Gastroesophageal sphincter (tissue), 4 donors: ENCODE measurements around the gene MPC1. TPM values are rescaled to one million over a fixed set of nuclear protein-coding genes. Genes with fewer than 3 reads are reported as not detected.

ENCODE experiments used
- ATAC-seq: fragments of 150-250 bp; one replicate; pipeline ENCODE4 v1.9.1; 2016; ENCODE audit warnings: mild to moderate bottlenecking, moderate library complexity
- H3K27ac ChIP-seq, 4 donors: fragments of 200-600 bp; sonication (generic) in 3 of 4; 1 replicate in 3 of 4; 2 replicates in 1 of 4; pipeline ENCODE4 v1.5.1; 2016 to 2019
- H3K27me3 ChIP-seq: fragments of 200-600 bp; sonication (generic); one replicate; pipeline ENCODE4 v1.5.1; 2019
- H3K36me3 ChIP-seq, 2 donors: fragments of 200-600 bp; sonication (generic); one replicate each; pipeline ENCODE4 v1.5.1; 2019; ENCODE audit warnings: control low read depth in 1 of 2
- H3K4me1 ChIP-seq, 3 donors: fragments of 200-600 bp; sonication (generic); 1 replicate in 2 of 3; 2 replicates in 1 of 3; pipeline ENCODE4 v1.5.1; 2016 to 2019; ENCODE audit warnings: control low read depth in 2 of 3
- H3K4me3 ChIP-seq, 2 donors: fragments of 200-600 bp; sonication (generic); one replicate each; pipeline ENCODE4 v1.5.1; 2019; ENCODE audit warnings: mild to moderate bottlenecking in 1 of 2, moderate library complexity in 1 of 2
- H3K9me3 ChIP-seq, 3 donors: fragments of 200-600 bp; sonication (generic); one replicate each; pipeline ENCODE4 v1.5.1; 2017 to 2019; ENCODE audit warnings: control low read depth in 2 of 3
- EP300 ChIP-seq: sonication (generic); formaldehyde crosslinking; IDR thresholded peaks from one replicate; pipeline ENCODE4 v1.6.1; 2017; ENCODE audit warnings: antibody characterized with exemption, mild to moderate bottlenecking
- POLR2A ChIP-seq, 2 donors: fragments of 450-650 bp; IDR thresholded peaks; one replicate each; pipeline ENCODE4 v1.6.1; 2017; ENCODE audit warnings: antibody characterized with exemption in 2 of 2, mild to moderate bottlenecking in 2 of 2, moderate library complexity in 1 of 2
- POLR2AphosphoS5 ChIP-seq: sonication (generic); formaldehyde crosslinking; IDR thresholded peaks from one replicate; pipeline ENCODE4 v1.6.1; 2017; ENCODE audit warnings: antibody characterized with exemption
- WGBS, 2 donors: methylation state at CpG; one replicate each; pipeline ENCODE4 v1.1.5; 2018; ENCODE audit warnings: low coverage in 1 of 2; 5-methylcytosine and 5-hydroxymethylcytosine counted together
- total RNA-seq, 4 donors: library from RNA; depleted of rRNA; stranded (reverse); fragments of >200 nt; gene quantifications; one replicate each; pipeline ENCODE4 v1.1.0, GENCODE V29; 2016
- TF ChIP-seq, protein P1 (sequence below), 4 experiments: fragments of 200-600 bp in 2 of 4; fragments of 450-650 bp in 2 of 4; sonication (generic) in 1 of 4; IDR thresholded peaks; one replicate each; pipeline ENCODE4 v1.5.1; 2017 to 2019; ENCODE audit warnings: antibody characterized with exemption in 4 of 4, mild to moderate bottlenecking in 2 of 4, moderate library complexity in 2 of 4

Gene MPC1
- total RNA-seq, 4 donors from 2014 or later: 57.9 to 93.2 (median 72.8) TPM

DNA sequence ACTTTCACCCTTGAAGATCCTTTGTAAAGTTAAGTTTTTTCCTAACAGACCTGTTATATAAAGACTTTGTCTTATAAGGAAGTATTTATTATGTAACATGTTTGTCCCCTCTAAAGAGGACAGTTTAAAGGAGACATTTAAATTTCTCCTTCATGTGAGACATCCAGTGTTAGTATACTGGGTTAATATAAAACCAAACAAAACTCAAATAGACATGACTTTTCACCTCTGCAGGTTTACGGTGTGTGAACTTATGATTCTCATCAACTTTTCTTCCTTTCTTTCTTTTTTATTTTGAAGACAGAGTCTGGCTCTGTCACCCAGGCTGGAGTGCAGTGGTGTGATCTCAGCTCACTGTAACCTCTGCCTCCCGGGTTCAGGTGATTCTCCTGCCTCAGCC, 17.4 kb upstream of the MPC1 start:
- Histone ChIP-seq H3K27me3 (peaks cover 52% of the 10 kb centered on the region), H3K4me3 (no peak overlapping the region), H3K27ac (no peak overlapping the region), H3K9me3 (no peaks in the 10 kb centered on the region), H3K36me3 (no peaks in the 10 kb centered on the region), H3K4me1 (peaks cover 0 to 9% (median 0%) of the 10 kb centered on the region in 3 donors)
- WGBS, 2 donors: 62 to 70% methylated on average over 2 of the region's 2 CpGs
- no peak for TF ChIP-seq POLR2A (IDR thresholded peaks at IDR 0.05)
- TF ChIP-seq, protein P1, sequence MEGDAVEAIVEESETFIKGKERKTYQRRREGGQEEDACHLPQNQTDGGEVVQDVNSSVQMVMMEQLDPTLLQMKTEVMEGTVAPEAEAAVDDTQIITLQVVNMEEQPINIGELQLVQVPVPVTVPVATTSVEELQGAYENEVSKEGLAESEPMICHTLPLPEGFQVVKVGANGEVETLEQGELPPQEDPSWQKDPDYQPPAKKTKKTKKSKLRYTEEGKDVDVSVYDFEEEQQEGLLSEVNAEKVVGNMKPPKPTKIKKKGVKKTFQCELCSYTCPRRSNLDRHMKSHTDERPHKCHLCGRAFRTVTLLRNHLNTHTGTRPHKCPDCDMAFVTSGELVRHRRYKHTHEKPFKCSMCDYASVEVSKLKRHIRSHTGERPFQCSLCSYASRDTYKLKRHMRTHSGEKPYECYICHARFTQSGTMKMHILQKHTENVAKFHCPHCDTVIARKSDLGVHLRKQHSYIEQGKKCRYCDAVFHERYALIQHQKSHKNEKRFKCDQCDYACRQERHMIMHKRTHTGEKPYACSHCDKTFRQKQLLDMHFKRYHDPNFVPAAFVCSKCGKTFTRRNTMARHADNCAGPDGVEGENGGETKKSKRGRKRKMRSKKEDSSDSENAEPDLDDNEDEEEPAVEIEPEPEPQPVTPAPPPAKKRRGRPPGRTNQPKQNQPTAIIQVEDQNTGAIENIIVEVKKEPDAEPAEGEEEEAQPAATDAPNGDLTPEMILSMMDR (IDR thresholded peaks at IDR 0.05): no peak
- TF ChIP-seq EP300: no peak
- no peak for TF ChIP-seq POLR2AphosphoS5
- ATAC-seq: no peak

DNA sequence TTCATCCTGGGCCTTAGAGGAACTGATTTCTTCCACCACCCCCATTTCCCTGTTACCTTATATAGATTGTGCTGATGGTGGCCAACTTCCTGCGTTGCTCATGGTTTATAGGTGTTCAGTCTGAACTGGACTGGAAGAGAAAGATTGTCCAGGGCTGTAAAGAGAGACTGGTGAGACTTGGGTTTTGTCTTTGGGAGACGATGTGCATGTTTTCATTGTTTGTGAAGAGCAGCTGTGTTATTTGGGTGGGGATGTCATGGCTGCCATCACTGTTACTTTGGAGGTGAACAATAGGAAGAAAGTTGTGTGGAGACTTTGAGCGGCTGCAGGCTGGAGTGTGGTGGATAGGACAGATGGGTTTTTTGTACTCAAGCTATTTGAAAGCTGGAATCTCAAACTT, 15.6 kb upstream of the MPC1 start:
- Histone ChIP-seq H3K27me3 (peaks cover 50% of the 10 kb centered on the region), H3K4me3 (no peak overlapping the region), H3K27ac (no peak overlapping the region), H3K4me1 (peaks cover 0 to 9% (median 0%) of the 10 kb centered on the region in 3 donors), H3K9me3 (no peaks in the 10 kb centered on the region), H3K36me3 (no peaks in the 10 kb centered on the region)
- no peak for TF ChIP-seq POLR2AphosphoS5
- no peak for TF ChIP-seq EP300
- TF ChIP-seq POLR2A (IDR thresholded peaks at IDR 0.05): no peak
- TF ChIP-seq, protein P1 (IDR thresholded peaks at IDR 0.05): no peak
- 66 to 81% methylated on average over 2 to 3 of the region's 3 CpGs for WGBS, 2 donors
- ATAC-seq: no peak

DNA sequence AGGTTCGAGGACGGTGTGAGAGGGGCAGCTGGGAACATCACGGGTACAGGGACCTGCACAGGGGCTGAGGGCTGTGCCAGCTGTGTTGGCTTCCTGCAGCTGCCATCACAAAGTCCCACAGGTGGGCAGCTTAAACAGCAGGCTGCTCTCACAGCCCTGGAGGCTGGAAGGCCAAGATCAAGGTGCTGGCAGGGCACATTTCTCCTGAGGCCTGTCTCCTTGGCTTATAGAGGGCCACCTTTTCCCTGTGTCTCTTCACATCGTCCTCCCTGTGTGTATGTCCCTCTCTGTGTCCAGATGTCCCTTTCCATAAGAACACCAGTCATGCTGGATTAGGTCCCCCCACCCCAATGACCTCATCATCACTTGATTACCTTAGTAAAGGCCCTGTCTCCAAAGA, 15.1 kb upstream of the MPC1 start:
- H3K9me3 ChIP-seq: no peaks in the 10 kb centered on the region
- H3K4me3 ChIP-seq: no peak overlapping the region
- no peak for ATAC-seq
- H3K36me3 ChIP-seq: no peaks in the 10 kb centered on the region
- peaks cover 0 to 9% (median 0%) of the 10 kb centered on the region in 3 donors for H3K4me1 ChIP-seq
- no peak for TF ChIP-seq EP300
- TF ChIP-seq POLR2AphosphoS5: no peak
- TF ChIP-seq, protein P1 (IDR thresholded peaks at IDR 0.05): no peak
- TF ChIP-seq POLR2A (IDR thresholded peaks at IDR 0.05): no peak
- H3K27me3 ChIP-seq: peaks cover 46% of the 10 kb centered on the region
- no peak overlapping the region for H3K27ac ChIP-seq
- WGBS, 2 donors: 87 to 100% methylated on average over 1 to 4 of the region's 4 CpGs

DNA sequence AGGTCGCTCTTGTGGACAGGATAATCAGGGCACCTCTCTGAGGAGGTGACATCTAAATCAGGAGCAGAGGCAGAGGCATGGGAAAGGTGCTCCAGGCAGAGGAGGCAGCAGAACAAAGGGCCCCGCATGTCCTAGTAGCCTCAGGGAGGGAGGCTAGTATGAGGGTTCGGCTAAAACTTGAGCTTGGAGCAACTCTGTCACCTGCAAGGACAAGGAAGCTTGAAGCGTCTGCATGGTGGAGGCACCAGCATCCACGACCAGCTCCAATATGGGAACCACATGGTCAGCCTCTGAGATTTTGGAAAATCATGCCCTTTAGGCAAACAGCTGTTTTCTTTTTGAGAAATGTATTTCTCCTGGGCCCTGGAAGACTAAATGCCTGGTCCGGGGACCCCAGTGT, 13.0 kb upstream of the MPC1 start:
- 62 to 63% methylated on average over 4 of the region's 6 CpGs for WGBS, 2 donors

DNA sequence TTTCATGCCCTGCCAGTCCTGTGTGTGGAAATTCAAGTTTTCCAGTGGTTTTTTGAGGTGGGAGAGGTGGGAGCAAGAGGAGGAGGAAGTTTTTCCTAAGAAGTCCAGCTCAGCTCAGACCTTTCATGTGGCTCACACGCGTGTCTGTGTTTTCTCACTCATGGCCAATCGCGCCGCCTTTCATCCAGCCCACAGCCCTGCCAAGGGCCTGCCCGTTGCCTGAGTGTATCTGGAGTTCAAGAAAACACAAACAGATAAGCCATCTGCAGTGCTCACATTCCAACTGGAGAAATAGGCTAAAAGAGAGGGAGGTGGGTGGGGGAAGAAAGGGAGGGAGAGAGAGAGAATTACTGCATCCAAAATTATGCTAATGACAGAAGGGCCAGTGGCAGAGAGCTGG, 12.6 kb upstream of the MPC1 start:
- no peaks in the 10 kb centered on the region for H3K9me3 ChIP-seq
- no peaks in the 10 kb centered on the region for H3K36me3 ChIP-seq
- H3K4me3 ChIP-seq: no peak overlapping the region
- no peak overlapping the region for H3K27ac ChIP-seq
- 53% methylated on average over 3 of the region's 6 CpGs; no CpG with 5 or more reads in 1 of the 2 donors for WGBS, 2 donors
- ATAC-seq: no peak
- H3K4me1 ChIP-seq: peaks cover 0 to 4% (median 0%) of the 10 kb centered on the region in 3 donors
- H3K27me3 ChIP-seq: peaks cover 42% of the 10 kb centered on the region
- no peak for TF ChIP-seq POLR2A (IDR thresholded peaks at IDR 0.05)
- TF ChIP-seq, protein P1 (IDR thresholded peaks at IDR 0.05): no peak
- TF ChIP-seq EP300: no peak
- TF ChIP-seq POLR2AphosphoS5: no peak

More for the DNA sequence above, 13.0 kb upstream of the MPC1 start:
- TF ChIP-seq, protein P1 (IDR thresholded peaks at IDR 0.05): no peak
- TF ChIP-seq EP300: no peak
- no peak for TF ChIP-seq POLR2AphosphoS5
- TF ChIP-seq POLR2A (IDR thresholded peaks at IDR 0.05): no peak
- no peak for ATAC-seq
- H3K4me3 ChIP-seq: no peak overlapping the region
- no peak overlapping the region for H3K27ac ChIP-seq
- H3K9me3 ChIP-seq: no peaks in the 10 kb centered on the region
- H3K4me1 ChIP-seq: peaks cover 0 to 8% (median 0%) of the 10 kb centered on the region in 3 donors
- H3K27me3 ChIP-seq: peaks cover 42% of the 10 kb centered on the region
- no peaks in the 10 kb centered on the region for H3K36me3 ChIP-seq
